Lung (tissue), 12 donors: ENCODE results near the gene CHSY1. TPM values are rescaled to one million over a fixed set of nuclear protein-coding genes. Genes with fewer than 3 reads are reported as not detected.
A peak's percentile ranks its signal among the peaks of the same experiment; 100 is the strongest.

Experiments
- ATAC-seq: fragments of 200-7000 bp; cut with Tn5 transposase; one replicate; pipeline ENCODE4 v1.9.1; 2020; ENCODE audit warnings: moderate number of reproducible peaks; ENCODE audit not compliant: insufficient read depth, low FRiP score
- DNase-seq, 3 donors: peaks; one replicate each; pipeline ENCODE4 v3.0.0-alpha.2; 2013 to 2017
- H3K27ac ChIP-seq, 2 donors: one replicate each; pipeline ENCODE4 v1.5.1; 2013; ENCODE audit warnings: mild to moderate bottlenecking in 2 of 2, moderate library complexity in 2 of 2, control low read depth in 1 of 2, inconsistent platforms in 1 of 2, low read depth in 1 of 2, low read length in 1 of 2
- H3K27me3 ChIP-seq, 3 donors: one replicate each; pipeline ENCODE4 v1.5.1; 2013; ENCODE audit warnings: low read length in 2 of 3; ENCODE audit not compliant: control insufficient read depth in 3 of 3, insufficient read depth in 3 of 3
- H3K36me3 ChIP-seq, 4 donors: one replicate each; pipeline ENCODE4 v1.5.1; 2013; ENCODE audit warnings: low read length in 4 of 4, mild to moderate bottlenecking in 1 of 4, moderate library complexity in 1 of 4; ENCODE audit not compliant: control insufficient read depth in 4 of 4, insufficient read depth in 4 of 4
- H3K4me1 ChIP-seq, 5 donors: one replicate each; pipeline ENCODE4 v1.5.1; 2013; ENCODE audit warnings: low read length in 5 of 5, mild to moderate bottlenecking in 2 of 5, moderate library complexity in 1 of 5; ENCODE audit not compliant: control insufficient read depth in 5 of 5, insufficient read depth in 5 of 5
- H3K4me3 ChIP-seq: one replicate; pipeline ENCODE4 v1.5.1; 2013; ENCODE audit warnings: mild to moderate bottlenecking, control low read depth, moderate library complexity
- H3K9ac ChIP-seq, 2 donors: one replicate each; pipeline ENCODE4 v1.5.1; 2013; ENCODE audit warnings: low read length in 2 of 2, control low read depth in 1 of 2; ENCODE audit not compliant: insufficient read depth in 1 of 2
- H3K9me3 ChIP-seq, 4 donors: one replicate each; pipeline ENCODE4 v1.5.1; 2013; ENCODE audit warnings: low read length in 3 of 4, mild to moderate bottlenecking in 1 of 4, moderate library complexity in 1 of 4; ENCODE audit not compliant: control insufficient read depth in 4 of 4, insufficient read depth in 3 of 4
- WGBS, 2 donors: extraction: QIAGEN DNeasy Blood & Tissue Kit; methylation state at CpG; one replicate each; pipeline ENCODE4 v1.1.7; 2013; 5-methylcytosine and 5-hydroxymethylcytosine counted together
- polyA plus RNA-seq, 2 donors: library from polyadenylated mRNA; stranded (reverse); fragments of 200-250 nt; gene quantifications; one replicate each; pipeline ENCODE4 v1.2.1, GENCODE V29; 2013
- total RNA-seq, 2 donors: library from RNA; depleted of rRNA in 1 of 2; stranded (reverse); fragments of >200 nt in 1 of 2; gene quantifications; one replicate each; pipeline ENCODE4 v1.2.1, GENCODE V29; 2014 to 2021
- TF ChIP-seq, protein P1 (sequence below): IDR thresholded peaks from 2 replicates; pipeline ENCODE4 v1.5.1; 2012; ENCODE audit warnings: mild to moderate bottlenecking; ENCODE audit errors: control extremely low read depth, extremely low read depth
- donor health status: control.
- donor health status: control.
- donor health status: Bipolar disorder and iron deficiency.
- donor health status: healthy.
- donor health status: DM: yes; HTN: yes; CAD: no.

CHSY1 gene
- total and polyA plus RNA-seq, 4 donors, result 11.8 to 52.2 (median 30.4) TPM

DNA sequence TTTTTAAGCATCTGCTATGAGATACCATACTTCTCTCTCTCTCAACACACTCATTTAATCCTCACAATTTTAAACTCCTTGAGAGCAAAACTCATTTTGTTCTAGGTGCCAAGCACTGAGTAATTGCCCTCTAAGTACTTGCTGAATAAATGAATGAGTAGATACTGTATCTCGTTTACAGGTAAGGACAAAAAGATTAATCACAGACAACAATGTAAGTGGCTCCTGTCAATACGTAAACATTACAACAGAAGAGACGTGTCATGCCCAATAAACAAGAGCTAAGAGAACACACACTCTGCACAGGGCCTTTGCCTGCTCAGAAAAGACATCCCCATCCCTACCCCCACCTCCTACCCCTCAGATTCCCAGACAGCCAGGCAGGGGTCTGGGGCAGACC, 59.8 kb downstream of the CHSY1 start:
- no peak for ATAC-seq
- Histone ChIP-seq H3K4me3 (no peak overlapping the region), H3K27ac (no peak overlapping the region), H3K9me3 (no peaks in the 10 kb centered on the region), H3K4me1 (peaks cover 14 to 76% (median 21%) of the 10 kb centered on the region in 5 donors), H3K9ac (no peak overlapping the region), H3K27me3 (no peaks in the 10 kb centered on the region), H3K36me3 (peaks cover 0 to 2% (median 0%) of the 10 kb centered on the region in 4 donors)
- TF ChIP-seq, protein P1, sequence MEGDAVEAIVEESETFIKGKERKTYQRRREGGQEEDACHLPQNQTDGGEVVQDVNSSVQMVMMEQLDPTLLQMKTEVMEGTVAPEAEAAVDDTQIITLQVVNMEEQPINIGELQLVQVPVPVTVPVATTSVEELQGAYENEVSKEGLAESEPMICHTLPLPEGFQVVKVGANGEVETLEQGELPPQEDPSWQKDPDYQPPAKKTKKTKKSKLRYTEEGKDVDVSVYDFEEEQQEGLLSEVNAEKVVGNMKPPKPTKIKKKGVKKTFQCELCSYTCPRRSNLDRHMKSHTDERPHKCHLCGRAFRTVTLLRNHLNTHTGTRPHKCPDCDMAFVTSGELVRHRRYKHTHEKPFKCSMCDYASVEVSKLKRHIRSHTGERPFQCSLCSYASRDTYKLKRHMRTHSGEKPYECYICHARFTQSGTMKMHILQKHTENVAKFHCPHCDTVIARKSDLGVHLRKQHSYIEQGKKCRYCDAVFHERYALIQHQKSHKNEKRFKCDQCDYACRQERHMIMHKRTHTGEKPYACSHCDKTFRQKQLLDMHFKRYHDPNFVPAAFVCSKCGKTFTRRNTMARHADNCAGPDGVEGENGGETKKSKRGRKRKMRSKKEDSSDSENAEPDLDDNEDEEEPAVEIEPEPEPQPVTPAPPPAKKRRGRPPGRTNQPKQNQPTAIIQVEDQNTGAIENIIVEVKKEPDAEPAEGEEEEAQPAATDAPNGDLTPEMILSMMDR, result no peak
- WGBS, 2 donors, result 62 to 78% methylated on average over 3 of the region's 3 CpGs
- no peak for DNase-seq

DNA sequence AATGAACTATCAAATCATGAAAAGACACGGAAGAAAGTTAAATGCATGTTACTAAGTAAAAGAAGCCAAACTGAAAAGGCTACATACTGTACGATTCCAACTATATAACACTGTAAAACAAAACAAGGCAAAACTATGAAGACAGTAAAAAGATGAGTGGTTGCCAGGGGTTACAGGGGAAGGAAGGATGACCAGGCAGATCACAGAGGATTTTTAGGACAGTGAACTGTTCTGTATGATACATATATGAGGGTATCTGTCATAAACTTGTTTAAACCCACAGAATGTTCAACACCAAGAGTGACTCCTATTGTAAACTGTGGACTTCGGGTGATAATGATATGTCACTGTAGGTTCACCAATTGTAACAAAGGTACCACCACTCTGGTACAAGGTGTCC, 60.6 kb downstream of the CHSY1 start:
- Histone ChIP-seq H3K27me3 (no peaks in the 10 kb centered on the region), H3K36me3 (peaks cover 0 to 2% (median 0%) of the 10 kb centered on the region in 4 donors), H3K4me1 (peaks cover 18 to 85% (median 24%) of the 10 kb centered on the region in 5 donors), H3K27ac (no peak overlapping the region), H3K9me3 (no peaks in the 10 kb centered on the region), H3K9ac (no peak overlapping the region), H3K4me3 (no peak overlapping the region)
- DNase-seq, result no peak
- WGBS, 2 donors, result 77 to 87% methylated on average over 3 of the region's 3 CpGs
- ATAC-seq, result no peak
- TF ChIP-seq, protein P1, result no peak

DNA sequence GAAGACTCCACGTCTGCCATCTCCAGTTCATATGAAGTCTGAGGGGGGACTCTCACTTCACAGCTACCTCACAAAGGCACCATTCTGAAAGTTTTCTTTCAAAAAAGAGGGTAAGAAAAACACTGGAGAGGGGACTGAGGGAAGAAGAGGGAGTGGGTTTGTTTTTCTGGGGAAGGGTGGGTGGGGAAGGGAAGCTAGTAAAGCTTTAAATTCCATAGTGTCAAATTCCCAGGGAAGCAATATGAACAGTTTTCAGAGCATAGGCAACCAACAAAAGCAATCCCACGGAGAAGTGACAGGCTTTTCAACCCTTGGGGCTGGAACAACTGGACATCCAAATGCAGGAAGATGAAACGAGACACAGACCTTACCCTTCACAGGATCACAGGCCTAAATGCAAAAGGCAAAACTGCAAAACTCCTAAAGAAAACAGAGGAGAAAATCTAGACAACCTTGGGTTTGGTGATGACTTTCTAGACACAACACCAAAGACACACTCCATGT, 61.7 kb downstream of the CHSY1 start:
- Histone ChIP-seq H3K9me3 (no peaks in the 10 kb centered on the region), H3K4me3 (no peak overlapping the region), H3K9ac (no peak overlapping the region), H3K27me3 (no peaks in the 10 kb centered on the region), H3K4me1 (peaks cover 19 to 92% (median 28%) of the 10 kb centered on the region in 5 donors), H3K27ac (peak overlapping the region in 1 of 2 donors; percentile 2), H3K36me3 (peaks cover 0 to 2% (median 0%) of the 10 kb centered on the region in 4 donors)
- TF ChIP-seq, protein P1, result no peak
- 67 to 77% methylated on average over 3 of the region's 3 CpGs for WGBS, 2 donors
- DNase-seq (peak in 1 of 3 donors; percentile 51), ATAC-seq (no peak)
